DND-41 (cell line): ENCODE measurements around the gene PAH.

Experiments used
- EZH2 ChIP-seq: IDR thresholded peaks from 3 replicates; pipeline ENCODE4 v1.6.1; 2012; ENCODE audit warnings: borderline replicate concordance, low read depth, mild to moderate bottlenecking, moderate library complexity, low read length, inconsistent platforms; ENCODE audit not compliant: severe bottlenecking
- TF ChIP-seq, protein P1 (sequence below): IDR thresholded peaks from 2 replicates; pipeline ENCODE4 v1.5.1; 2012; ENCODE audit warnings: borderline replicate concordance, low read length, moderate library complexity, mild to moderate bottlenecking; ENCODE audit not compliant: poor library complexity, severe bottlenecking; ENCODE audit errors: extremely low read depth

DNA sequence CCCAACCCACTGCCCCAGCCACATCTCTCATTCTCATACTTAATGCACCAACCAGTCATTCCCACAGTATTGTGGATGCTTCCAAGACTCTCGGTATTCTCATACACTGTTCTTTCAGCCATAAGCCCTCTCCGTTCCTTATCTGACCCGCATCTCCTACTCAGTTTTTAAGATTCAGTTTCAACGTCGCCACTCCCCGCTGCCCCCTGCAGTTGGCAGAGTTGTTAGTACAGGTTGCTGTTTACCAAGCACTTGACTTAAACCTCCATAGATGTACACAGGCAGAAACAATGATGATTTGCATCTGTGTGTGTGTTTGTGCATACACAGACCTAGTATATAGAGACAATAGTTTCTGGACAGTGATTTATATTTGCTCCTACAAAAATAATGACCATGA lies 40.2 kb downstream of the PAH start:
- TF ChIP-seq, protein P1, sequence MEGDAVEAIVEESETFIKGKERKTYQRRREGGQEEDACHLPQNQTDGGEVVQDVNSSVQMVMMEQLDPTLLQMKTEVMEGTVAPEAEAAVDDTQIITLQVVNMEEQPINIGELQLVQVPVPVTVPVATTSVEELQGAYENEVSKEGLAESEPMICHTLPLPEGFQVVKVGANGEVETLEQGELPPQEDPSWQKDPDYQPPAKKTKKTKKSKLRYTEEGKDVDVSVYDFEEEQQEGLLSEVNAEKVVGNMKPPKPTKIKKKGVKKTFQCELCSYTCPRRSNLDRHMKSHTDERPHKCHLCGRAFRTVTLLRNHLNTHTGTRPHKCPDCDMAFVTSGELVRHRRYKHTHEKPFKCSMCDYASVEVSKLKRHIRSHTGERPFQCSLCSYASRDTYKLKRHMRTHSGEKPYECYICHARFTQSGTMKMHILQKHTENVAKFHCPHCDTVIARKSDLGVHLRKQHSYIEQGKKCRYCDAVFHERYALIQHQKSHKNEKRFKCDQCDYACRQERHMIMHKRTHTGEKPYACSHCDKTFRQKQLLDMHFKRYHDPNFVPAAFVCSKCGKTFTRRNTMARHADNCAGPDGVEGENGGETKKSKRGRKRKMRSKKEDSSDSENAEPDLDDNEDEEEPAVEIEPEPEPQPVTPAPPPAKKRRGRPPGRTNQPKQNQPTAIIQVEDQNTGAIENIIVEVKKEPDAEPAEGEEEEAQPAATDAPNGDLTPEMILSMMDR, result peak; percentile 41
- TF ChIP-seq EZH2, result no peak
